GM19023 (cell line): ENCODE measurements around the gene SAYSD1.
"Not testable (repeated sequence)": the region's sequence is repeated elsewhere in the genome, so short reads cannot be mapped to it uniquely, and the experiment has no call there.

Source experiments
- ATAC-seq: cut with Tn5 transposase; IDR thresholded peaks from one replicate; pipeline ENCODE4 v1.9.1; 2021; ENCODE audit warnings: mild to moderate bottlenecking, moderate library complexity; ENCODE audit not compliant: unreplicated experiment

SAYSD1 gene, protein sequence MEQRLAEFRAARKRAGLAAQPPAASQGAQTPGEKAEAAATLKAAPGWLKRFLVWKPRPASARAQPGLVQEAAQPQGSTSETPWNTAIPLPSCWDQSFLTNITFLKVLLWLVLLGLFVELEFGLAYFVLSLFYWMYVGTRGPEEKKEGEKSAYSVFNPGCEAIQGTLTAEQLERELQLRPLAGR

DNA sequence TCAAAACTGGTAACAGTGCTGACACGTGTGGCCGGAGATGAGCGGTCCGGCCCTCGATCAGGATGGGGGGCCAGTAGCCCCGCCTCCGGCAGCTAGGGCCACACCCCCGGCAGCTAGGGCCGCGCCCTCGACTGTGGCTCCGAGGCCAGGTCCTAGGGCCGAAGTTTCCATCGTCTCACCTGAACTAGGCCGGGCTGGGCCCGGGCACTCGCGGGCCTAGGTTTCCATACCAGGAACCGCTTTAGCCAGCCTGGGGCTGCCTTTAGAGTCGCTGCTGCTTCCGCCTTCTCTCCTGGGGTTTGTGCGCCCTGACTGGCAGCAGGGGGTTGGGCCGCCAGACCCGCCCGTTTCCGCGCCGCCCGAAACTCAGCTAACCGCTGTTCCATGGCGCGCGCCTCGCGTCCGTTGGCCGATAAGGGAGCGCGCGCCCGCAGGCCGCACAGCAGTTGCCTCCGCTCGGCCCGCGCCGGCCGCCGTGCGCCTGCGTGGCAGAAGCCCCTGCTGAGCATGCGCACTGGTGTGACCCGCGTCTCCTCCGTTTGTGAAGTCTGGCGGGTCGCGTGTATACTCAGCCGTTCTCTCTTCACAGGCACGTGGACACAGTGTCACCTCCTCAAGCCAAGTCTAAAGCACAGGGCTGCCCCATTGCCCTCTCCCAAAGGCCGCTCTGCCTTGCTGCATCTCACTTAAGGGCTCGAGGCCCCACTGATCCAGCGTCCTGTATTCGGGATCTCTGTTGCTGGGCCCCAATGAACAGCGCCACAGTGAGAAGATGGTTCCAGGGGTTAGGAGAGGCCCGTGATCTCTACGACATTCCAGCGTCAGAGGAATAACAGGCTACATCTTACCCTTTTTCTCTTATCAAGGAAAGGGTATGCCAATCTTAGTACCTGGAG lies at the start of gene SAYSD1:
SAYSD1 (minus strand) TSS at position 483 of the 896 bp plus-strand sequence; CDS start at position 386, 97 bp downstream.
- peak; percentile 93 for ATAC-seq

GRCh38 chr6:39157511-39157910 lies 42.5 kb upstream of the SAYSD1 start:
- no peak for ATAC-seq

- no peak for ATAC-seq
These were observed 41.8 kb upstream of the SAYSD1 start for GRCh38 chr6:39156801-39157200.

DNA sequence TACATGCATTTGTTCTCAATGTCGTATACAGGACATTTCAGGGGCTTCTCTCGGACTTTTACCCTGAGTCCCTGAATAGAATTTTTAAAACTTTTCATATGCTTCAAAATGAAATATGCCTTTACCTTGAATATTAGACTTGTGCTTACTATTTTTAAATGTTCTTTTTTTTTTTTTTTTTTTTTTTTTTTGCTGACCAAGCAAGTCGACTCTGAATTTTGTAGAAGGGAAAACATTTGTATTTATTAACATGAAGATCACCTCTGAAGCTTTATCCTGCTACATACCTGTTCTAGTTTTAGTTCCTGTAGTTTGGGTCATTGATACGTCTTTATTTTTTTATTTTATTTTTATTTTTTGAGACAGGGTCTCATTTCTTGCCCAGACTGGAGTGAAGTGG lies 39.7 kb upstream of the SAYSD1 start:
- ATAC-seq = no peak

DNA sequence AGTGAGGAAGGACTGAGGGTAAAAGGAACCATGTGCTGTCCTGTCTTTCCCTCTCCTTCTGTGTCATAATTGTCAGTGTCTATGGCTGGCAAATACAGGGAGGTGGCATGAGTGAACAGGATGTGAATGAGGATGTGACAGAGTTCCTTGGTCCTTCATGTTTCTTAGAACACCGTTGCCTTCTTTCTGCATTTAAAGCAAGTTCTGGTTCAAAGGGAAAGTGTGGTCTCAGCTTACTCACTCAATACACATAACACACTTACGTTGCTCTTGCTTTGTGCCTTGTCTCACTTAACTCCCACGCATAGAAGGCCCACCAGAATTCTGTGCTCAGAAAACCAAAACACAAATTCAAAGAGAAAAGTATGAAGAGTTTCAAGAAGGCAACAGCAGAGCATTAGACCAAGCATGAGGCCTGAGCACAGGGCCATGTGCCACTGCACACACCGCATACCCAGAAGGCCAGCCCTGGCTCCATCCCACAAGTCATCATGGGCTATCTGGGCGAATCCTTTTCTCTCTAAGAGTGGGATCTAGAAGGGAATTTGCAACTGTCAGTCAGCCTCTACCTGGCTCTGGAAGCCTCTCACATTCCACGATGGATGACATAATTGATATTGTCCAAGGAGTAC lies 38.9 kb upstream of the SAYSD1 start:
- no peak for ATAC-seq

DNA sequence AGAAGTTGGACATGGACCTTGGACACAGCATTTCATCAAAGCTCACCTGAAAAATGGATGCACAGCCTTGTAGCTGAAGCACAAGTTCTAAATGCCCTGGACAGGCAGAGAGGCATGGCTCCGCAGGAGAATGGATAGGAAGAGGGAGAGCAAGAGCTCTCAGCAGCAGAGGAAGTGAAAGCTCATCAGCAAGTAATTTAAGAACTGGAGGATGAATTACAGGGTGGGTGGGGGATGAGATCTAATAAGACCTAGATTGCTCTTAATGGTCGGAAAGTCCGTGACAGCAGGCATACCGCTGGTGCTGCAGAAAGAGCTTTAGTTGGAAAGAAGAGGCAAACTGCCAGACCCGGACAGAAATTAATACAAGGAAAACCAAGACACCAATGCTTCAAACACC lies 37.3 kb upstream of the SAYSD1 start:
- no peak for ATAC-seq

- ATAC-seq = no peak
These were observed 36.2 kb upstream of the SAYSD1 start for GRCh38 chr6:39151211-39151610.

DNA sequence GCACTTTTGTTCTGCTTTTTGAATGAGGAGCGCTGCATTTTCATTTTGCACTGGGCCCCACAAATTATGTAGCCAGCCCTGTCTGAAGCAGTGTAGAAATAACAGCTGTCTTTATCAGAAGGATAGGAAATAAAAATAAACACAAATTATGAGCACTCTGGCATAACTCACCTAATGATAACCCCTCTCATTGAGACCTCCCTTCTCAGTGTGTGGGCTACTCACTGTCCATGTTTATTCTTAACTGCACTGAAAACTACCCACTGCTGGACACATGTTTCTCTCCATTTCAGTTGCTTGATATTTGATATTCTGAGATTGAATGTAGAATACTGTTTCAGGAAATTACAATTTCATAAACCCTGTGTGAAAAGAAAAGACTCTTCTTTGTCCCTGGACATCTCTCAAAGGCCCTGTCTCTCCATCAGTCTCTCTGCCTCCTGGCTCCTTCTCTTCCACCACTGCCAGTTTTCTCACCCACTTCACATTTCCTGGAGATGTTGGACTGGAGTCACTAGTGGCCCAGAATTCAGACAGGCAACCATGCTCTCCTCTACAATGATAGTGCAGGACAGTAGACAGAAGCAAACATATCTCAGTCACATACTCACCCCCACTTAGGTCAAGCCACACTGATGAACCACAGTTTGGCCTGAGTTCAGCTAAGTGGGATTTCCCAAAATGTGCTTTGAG lies 29.6 kb upstream of the SAYSD1 start:
- ATAC-seq = no peak

- ATAC-seq = no peak
These were observed 28.4 kb upstream of the SAYSD1 start for GRCh38 chr6:39143238-39143930.

DNA sequence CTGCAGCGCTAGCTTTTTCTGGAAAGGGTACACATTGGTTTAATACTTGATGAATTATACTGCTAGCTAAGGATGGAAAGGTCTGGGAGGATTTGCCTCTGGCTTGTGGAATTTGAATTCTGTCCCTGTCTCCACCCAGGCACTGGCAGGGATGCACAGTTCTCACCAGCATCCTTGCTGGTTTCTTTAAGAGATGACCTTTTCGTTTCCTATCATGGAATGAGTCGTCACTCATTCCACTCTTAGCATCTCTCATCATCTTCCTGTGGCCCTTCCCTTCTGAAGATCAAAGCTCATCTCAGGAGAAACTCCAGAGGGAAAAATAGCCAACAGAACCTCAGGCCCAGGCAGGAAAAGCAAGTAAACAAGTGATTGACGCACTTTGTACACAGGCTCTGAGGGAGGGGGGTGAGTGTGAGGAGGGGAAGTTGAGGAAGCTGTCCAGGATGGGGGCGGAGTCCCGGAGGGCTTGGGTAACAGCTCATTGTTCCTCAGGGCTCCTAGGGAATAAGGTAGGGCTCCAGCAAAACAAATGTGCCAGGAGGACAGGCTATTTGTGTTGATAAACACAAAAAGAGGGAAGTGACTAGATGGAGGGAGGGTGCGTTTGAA lies 25.7 kb upstream of the SAYSD1 start:
- no peak for ATAC-seq

- no peak for ATAC-seq
These were observed 22.3 kb upstream of the SAYSD1 start for GRCh38 chr6:39137245-39137644.

DNA sequence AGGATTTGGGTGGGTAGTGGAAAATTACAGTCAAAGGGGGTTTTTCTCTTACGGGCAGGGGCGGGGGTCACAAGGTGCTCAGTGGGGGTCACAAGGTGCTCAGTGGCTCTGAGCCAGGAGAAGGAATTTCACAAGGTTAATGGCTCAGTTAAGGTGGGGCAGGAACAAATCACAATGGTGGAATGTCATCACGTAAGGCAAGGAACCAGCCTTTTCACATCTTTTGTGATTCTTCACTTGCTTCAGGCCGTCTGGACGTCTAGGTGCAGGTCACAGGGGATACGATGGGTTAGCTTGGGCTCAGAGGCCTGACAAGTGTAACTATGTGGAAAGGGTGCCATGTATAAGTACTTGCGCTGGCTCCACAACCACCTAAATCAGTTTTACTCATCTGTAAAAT lies 21.2 kb upstream of the SAYSD1 start:
- ATAC-seq = not testable (repeated sequence)

DNA sequence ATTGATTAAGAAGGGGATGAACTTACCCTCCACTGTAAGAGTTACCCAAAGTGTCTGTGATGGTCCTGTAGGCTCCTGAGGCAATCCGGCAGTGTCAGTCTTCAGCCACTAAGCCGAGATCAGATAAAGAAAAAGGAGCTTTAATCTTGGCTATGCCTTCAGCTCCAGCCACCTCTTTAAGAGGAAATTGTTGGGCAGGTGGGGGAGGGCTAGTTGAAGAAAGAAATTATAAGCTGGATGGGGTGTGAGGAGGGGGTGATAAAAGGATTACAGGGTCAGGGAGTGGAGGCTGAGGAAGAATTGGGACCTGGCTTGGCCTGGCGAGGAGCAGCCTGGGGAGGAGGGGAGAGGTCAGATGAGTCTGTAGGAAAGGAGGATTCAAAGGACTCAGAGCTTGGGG lies 19.8 kb upstream of the SAYSD1 start:
- not testable (repeated sequence) for ATAC-seq

GRCh38 chr6:39130691-39131090 lies 15.7 kb upstream of the SAYSD1 start:
- no peak for ATAC-seq

DNA sequence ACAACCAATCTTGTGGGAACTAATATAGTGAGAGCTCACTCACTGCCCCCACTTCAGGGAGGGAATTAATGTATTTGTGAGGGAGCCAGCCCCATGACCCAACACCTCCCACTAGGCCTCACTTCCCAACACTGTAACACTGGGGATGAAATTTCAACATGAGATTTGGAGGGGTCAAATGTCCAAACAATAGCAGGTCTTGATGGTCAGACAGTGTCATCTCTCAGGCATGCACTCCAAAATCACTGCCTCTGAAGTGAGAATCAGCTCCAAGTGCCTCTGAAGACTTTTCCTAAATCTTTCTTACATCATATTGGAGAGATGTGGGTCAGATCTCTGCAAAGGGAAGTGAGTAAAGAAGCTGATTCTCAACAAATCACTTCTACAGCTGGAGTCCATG lies 13.8 kb upstream of the SAYSD1 start:
- no peak for ATAC-seq

DNA sequence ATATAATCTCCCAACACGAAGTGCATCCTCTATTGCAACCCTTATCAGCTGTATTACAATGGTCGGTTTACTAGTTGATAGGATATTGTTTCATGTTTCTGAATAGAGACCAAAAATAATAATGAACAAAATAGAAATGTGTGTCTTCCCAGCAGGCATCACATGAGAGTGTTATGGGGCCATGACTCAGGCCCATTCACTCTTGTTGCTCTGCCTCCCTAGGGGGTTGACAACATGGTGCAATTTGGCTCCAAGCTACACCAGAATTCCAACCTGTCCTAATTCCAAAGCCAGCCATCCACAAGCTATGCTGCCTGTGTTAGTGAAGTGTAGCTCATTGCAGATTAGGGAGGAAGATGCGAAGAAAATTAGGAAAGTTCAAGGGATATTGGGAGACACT lies 13.1 kb upstream of the SAYSD1 start:
- no peak for ATAC-seq

- ATAC-seq = no peak
These were observed 9.1 kb upstream of the SAYSD1 start for GRCh38 chr6:39124114-39124513.

- no peak for ATAC-seq
These were observed 3.9 kb upstream of the SAYSD1 start for GRCh38 chr6:39118921-39119320.

- peak; percentile 15 for ATAC-seq
These were observed 640 bp downstream of the SAYSD1 start for GRCh38 chr6:39114388-39114703.

- no peak for ATAC-seq
These were observed 1.2 kb downstream of the SAYSD1 start for GRCh38 chr6:39113788-39114187.
